CD4-positive, alpha-beta T cell treated with Interleukin-15 for 1 hour (primary cell): ENCODE measurements around the gene SLC1A5.
"Not testable (repeated sequence)": the region's sequence is repeated elsewhere in the genome, so short reads cannot be mapped to it uniquely, and the experiment has no call there.

Source experiments
- DNase-seq: peaks from one replicate; pipeline ENCODE4 v3.0.0-alpha.2; 2020

The SLC1A5 gene

DNA sequence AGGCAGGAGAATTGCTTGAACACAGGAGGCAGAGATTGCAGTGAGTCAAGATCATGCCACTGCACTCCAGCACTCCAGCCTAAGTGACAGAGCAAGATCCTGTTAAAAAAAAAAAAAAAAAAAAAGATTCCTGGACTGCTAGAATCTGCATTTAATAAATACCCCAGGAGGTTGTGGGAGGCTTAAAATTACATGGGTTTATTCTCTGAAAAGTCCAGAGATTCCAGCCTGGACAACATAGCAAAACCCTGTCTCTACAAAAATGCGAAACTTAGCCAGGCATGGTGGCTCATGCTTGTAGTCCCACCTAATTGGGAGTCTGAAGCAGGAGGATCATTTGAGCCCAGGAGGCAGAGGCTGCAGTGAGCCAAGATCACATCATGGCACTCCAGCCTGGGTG is 9.5 kb upstream of the SLC1A5 start:
- DNase-seq, result no peak

GRCh38 chr19:46791944-46792343 is 3.5 kb upstream of the SLC1A5 start:
- DNase-seq, result no peak

GRCh38 chr19:46789371-46789770 is 977 bp upstream of the SLC1A5 start:
- no peak for DNase-seq

GRCh38 chr19:46788968-46789338 is 559 bp upstream of the SLC1A5 start:
- DNase-seq, result no peak

- peak; percentile 19 for DNase-seq
Observed at GRCh38 chr19:46787331-46788261, 798 bp downstream of the SLC1A5 start.

- no peak for DNase-seq
Observed at GRCh38 chr19:46787040-46787330, 1.4 kb downstream of the SLC1A5 start.

- peak; percentile 86 for DNase-seq
Observed at GRCh38 chr19:46786236-46787039, 2.0 kb downstream of the SLC1A5 start.

DNA sequence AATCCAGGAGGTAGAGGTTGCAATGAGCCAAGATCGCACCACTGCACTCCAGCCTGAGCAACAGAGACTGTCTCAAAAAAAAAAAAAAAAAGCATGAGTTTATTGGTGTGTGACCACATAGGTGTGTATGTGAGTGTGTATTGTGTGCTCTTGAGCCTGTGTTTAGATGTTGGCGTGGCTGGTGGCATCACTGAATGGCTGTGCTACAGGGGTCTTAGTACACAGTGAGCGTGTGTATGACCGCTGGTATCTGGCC is 2.5 kb downstream of the SLC1A5 start:
- no peak for DNase-seq

DNA sequence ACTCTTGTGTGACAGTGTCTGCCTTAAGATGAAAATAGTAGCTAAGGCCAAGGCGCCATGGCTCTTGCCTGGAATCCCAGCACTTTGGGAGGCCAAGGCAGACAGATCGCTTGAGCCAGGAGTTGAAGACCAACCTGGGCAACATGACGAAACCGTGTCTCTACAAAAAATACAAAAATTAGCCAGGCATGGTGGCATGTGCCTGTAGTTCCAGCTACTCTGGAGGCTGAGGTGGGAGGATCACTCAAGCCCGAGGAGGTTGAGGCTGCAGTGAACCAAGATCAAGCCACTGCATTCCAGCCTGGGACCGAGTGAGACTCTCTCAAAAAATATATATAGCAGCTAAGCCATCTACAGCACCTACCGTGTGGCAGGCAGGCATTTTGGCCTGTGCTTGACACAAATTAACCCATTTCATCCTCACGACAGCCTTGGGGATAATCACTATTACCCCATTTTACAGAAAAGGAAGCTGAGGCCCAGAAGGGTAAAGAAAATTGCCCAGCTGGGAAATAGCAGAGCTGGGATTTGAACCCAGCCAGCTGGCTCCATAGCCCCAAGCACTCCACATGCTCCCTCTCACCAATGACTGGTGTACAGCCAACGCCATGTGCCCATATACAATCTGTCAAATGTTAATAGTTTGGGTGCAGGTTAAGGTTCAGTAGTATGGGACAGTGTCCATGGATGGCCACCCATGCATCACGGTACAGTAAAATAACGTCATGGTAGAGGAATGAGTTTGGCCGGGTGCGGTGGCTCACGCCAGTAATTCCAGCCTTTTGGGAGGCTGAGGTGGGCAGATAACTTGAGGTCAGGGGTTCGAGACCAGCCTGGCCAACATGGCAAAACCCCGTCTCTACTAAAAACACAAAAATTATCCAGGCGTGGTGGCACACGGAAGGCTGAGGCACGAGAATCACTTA is 3.1 kb downstream of the SLC1A5 start:
- DNase-seq, result no peak

DNA sequence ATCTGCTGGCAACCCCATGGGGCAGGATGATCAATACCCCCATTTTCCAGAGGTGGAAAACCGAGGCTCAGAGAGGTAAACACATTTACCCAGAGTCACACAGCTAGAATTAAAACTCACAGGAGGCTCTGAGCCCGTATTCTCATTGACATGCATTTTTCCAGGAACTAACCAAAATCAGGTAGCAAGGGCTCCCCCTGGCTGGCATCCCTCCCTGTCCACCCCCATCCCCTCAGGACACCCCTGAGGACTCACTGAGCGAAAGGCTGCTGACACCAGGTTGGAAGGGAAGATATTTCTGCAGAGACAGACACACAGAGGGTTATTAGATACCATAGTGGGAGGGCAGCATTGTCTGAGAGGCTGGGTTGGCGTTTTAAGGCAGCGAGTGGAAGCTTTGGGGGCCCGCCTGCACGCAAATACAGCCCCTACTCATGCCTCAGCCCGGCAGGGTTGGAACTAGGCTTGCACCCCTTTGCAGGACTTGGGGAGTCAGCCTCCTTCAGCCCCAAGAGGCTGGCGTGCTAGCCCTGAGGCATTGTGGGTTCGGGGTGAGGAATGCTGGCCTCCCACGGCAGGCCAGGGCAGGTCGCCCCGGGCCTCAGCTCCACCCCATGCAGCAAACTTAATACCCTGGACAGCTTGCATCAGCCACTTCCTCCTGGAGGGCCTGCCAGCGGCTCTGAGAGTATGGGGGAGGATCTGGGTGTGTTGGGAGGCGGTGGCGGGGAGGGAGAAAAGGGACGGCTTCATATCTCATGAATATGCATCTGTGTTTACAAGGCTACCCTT is 3.9 kb downstream of the SLC1A5 start:
- DNase-seq, result peak; percentile 57

- no peak for DNase-seq
Observed at GRCh38 chr19:46783670-46784069, 4.7 kb downstream of the SLC1A5 start.

GRCh38 chr19:46782355-46783019 is 5.9 kb downstream of the SLC1A5 start:
- DNase-seq, result no peak

DNA sequence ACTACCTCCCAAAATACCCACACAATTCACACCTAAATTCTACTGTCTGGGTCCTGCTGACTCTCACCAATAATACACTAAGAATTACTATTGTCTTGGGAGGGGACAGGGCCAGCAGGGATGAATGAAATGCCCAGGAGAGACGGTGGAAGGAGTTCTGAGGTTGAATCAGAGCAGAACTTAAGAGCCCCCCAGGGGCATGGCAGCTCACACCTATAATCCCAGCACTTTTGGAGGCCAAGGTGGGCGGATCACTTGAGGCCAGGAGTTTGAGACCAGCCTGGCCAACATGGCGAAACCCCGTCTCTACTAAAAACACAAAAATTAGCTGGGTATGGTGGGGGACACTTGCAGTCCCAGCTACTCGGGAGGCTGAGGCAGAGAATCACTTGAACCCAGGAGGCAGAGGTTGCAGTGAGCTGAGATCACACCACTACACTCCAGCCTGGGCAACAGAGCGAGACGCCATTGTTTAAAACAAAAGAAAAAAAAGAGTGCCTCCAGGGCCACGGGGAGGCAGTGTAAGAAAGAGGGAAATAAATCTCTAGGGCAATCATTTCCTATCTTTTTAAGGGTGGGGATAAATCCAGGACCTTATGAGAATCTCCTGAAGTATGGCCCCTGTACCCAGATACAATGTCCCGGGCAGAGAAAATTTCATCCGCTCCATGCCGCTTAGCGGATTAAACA is 10.3 kb downstream of the SLC1A5 start:
- not testable (repeated sequence) for DNase-seq

DNA sequence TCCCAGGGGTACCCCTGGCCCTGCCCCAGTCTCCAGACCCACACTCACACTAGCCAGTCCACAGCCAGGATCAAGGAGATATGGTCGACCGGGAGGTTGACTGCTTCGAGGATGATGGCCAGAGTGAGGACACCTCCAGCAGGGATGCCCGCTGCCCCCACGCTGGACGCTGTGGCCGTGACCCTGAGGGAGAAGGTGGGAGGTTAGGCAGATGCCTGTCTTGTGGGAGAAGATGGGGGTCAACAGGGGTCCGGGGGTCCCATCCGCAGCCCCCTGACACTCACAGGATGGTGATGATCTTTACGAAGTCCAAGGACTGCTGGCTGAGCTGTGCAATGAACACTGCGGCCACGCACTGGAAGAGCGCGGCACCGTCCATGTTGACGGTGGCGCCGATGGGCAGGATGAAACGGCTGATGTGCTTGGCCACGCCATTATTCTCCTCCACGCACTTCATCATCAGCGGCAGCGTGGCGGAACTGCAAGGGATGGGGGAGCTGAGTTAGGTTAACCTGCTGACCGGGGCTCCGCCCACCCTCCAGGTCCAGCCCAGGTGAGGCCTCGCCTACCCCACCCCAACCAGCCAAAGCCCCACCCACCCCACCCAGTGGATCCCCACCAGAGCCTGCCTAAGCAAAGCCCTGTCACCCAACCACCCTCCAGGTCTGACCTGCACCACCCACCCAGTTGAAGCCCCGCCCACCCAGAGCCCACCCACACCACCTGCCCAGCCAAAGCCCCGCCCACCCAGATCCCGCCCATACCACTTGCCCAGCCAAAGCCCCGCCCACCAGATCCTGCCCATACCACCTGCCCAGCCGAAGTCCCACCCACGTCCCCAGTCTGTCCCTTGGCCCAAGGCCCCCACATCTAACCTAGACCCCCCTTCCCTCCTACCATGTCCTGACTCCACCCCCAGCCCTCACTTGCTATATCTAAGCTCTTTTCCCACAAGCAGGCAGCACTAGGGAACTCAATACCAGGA is 11.2 kb downstream of the SLC1A5 start:
- no peak for DNase-seq

- DNase-seq, result no peak
Observed at GRCh38 chr19:46775642-46776258, 12.6 kb downstream of the SLC1A5 start.

- no peak for DNase-seq
Observed at GRCh38 chr19:46773018-46773399, 15.4 kb downstream of the SLC1A5 start.

GRCh38 chr19:46772170-46773017 is 16.0 kb downstream of the SLC1A5 start:
- no peak for DNase-seq

DNA sequence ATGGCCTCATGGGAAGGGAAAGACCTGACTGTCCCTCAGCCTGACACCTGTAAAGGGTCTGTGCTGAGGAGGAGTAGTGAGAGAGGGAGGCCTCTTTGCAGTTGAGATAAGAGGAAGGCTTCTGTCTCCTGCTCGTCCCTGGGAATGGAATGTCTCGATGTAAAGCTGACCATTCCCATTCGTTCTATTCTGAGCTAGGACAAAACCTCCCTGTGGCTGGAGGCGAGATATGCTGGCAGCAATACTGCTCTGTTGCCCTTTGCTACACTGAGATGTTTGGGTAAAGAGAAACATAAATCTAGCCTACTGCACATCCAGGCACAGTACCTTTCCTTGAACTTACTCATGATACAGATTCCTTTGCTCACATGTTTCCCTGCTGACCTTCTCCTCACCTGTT is 19.6 kb downstream of the SLC1A5 start:
- DNase-seq, result not testable (repeated sequence)
